ENCODE results near the gene SATB2. TPM values are rescaled to one million over a fixed set of nuclear protein-coding genes. Genes with fewer than 3 reads are reported as not detected.

Gene SATB2
- polyA plus RNA-seq, 3 donors: 12.8 to 13.9 (median 13.1) TPM

DNA sequence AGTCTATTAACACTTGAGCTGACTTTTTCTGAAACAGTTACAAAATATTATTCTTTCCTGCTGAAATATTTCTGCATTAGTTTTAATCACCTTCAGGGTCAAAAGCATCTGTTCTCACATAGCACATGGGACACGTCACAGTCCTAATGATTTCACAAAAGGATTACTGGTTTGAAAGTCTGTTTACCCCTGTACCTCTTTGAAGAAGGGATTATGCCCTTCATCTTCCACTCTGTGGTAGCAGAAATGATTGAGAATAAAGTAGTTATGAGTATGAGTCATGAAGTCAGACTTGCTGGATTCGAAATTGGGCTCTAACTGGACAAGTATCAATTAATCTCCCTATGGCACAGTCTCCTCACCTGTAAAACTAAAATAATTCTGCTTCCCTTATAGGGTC, 121.2 kb downstream of the SATB2 start:
- no peak for DNase-seq (ENCODE audit: low read depth in 3 of 3, low spot score in 2 of 3)

DNA sequence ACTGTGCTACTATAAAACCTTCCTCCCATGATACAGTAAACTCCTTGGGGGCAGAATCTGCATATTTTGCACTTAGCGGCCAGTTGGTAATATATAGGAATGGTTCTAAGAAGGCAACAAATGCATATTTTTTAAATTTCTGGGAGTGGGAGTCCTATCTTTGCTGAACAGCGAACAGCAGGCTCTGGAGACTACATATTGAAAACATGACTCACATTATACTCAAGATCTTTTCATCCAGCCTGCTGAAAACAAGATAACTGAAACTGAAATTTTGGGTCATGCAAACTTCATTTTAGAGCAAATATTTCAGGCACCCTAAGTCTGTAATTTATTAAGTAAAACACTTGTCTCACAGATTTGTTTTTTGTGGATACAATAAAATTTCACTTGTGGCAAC, 122.2 kb downstream of the SATB2 start:
- no peak for DNase-seq (ENCODE audit: low read depth in 3 of 3, low spot score in 2 of 3)

DNA sequence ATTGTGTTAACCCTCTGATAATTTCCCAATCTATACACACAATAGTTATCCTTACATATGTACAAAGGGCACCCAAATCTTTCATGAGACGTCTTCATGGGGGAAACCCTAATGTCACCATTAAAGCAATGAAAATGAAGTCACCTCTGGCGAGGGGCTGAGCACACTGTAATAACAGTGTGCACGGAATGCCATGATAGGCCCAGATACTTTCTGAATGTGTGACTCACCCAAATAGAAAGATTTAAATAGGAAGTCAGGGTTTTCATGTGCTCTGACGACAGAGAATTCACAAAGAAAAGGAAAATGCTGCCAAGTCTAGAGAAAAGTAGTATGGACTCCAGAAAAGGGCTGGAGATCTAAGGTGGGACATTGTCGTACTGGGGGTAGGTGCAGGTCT, 128.3 kb downstream of the SATB2 start:
- DNase-seq (ENCODE audit: low read depth in 3 of 3, low spot score in 2 of 3): no peak

GRCh38 chr2:199329031-199329430, 128.7 kb downstream of the SATB2 start:
- DNase-seq (ENCODE audit: low read depth in 3 of 3, low spot score in 2 of 3): no peak

DNA sequence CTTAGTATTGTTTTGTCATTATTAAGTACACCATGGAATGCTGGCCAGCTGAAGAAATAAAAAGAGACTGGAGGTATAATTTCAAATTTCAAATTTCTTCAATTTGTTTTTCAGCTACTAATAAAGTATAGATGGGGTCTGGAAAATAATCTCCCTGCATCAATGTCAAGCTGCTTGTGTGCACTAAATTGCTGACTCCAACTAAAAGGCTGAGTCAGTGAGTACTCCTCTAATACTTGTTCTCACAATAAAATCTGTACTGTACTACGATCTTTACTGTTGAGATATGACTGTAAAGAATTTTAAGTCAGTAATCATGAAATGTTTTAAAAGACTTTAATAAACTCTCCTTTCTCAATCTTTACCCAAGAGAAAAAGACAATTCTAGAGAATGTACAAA, 131.9 kb downstream of the SATB2 start:
- DNase-seq (ENCODE audit: low read depth in 3 of 3, low spot score in 2 of 3): no peak

DNA sequence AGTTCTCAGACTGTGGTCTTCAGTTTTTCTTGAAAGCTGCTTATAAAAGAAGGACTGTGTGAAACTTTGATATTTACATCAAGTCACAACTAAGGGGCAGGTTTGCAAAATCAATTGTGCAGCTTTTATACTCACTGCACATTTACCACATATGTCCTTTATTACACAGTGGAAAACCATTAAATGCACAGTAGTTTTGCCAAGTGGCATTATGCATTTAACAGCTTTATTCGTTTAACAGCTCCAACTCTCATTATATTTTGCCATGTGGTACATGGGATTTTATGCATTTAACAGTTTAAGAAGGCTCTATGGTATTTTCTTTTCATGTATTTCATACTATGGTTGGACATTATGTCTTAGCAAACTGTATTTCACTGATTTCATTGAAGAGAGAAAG, 135.6 kb downstream of the SATB2 start:
- no peak for DNase-seq (ENCODE audit: low read depth in 3 of 3, low spot score in 2 of 3)

DNA sequence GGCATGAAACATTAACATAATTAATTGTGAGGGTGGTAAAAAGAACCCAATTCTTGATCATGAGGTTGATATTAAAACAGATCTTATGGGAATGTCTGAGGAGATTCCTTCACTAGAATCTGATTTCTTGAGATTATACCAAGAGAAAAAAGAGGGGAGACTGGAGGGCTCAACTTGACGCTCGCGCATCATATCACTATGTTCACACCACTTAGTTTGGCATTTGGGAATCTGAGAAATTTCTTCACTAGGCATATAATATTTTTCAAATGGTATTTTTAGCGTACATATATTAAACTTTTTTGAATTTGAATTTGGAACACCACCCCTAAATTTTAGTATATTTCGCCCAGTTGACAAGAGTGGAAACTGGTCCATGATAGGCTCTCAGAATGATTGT, 140.1 kb downstream of the SATB2 start:
- no peak for DNase-seq (ENCODE audit: low read depth in 3 of 3, low spot score in 2 of 3)

GRCh38 chr2:199316851-199317250, 140.9 kb downstream of the SATB2 start:
- no peak for DNase-seq (ENCODE audit: low read depth in 3 of 3, low spot score in 2 of 3)

GRCh38 chr2:199315299-199316179, 142.2 kb downstream of the SATB2 start:
- peak; percentile 6 to 14 (median 10) for DNase-seq (ENCODE audit: low read depth in 3 of 3, low spot score in 2 of 3)

DNA sequence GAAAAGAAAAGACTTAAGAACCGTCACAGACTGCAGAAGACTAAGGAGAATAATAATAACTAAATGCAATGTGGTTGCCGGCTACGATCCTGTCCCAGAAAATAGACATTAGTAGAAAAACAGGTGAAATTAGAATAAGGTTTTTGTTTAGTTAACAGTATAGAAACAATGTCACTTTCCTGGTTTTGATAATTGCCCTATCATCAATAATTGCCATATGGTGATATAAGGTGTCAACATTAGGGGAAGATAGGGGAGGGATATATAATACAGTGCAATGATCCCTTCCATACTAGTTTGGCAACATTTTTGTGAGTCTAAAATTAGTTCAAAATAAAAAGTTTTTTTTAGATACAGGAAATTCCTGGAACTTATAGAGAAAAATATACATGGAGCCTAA, 144.8 kb downstream of the SATB2 start:
- no peak for DNase-seq (ENCODE audit: low read depth in 3 of 3, low spot score in 2 of 3)

GRCh38 chr2:199310771-199311585, 146.8 kb downstream of the SATB2 start:
- DNase-seq (ENCODE audit: low read depth in 3 of 3, low spot score in 2 of 3): no peak

- no peak for DNase-seq (ENCODE audit: low read depth in 3 of 3, low spot score in 2 of 3)
These were observed 147.8 kb downstream of the SATB2 start for GRCh38 chr2:199309973-199310372.

DNA sequence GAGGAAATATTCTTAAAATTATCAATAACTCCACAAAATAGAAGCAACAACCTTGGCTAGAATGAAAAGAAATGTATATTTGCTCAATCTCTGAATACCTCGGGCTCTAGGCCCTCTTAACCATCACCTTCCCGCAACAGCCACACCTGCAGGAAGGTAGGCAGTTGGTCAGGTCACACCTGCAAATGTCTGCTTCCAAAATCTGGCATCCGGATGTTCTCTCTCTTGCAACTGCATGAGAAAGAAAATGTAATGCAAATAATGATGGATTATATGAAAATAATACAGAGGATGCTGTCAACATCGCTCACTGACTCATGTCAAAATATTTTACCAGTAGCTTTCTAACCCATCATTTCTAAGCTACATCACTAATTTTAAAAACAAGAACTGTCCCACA, 148.3 kb downstream of the SATB2 start:
- no peak for DNase-seq (ENCODE audit: low read depth in 3 of 3, low spot score in 2 of 3)

DNA sequence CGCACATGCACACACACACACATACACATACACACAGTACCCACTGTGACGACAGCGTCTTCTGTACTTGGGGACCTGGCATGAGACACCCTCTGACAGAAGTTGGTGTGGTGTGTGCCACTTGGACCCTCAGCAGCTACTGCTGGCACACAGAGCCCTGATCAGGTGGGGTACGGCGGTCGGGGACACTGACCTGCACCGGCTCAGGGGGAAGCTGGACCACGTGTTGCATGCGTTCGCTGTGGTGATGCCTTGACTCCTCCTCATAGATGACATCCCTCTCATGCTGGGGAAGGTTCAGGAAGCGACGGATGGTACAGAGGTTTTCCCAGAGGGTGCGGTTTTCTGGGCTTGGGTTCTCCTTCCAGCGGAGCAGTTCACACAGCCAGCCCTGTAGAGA, 149.2 kb downstream of the SATB2 start:
- no peak for DNase-seq (ENCODE audit: low read depth in 3 of 3, low spot score in 2 of 3)

GRCh38 chr2:199307461-199307860, 150.3 kb downstream of the SATB2 start:
- DNase-seq (ENCODE audit: low read depth in 3 of 3, low spot score in 2 of 3): no peak

DNA sequence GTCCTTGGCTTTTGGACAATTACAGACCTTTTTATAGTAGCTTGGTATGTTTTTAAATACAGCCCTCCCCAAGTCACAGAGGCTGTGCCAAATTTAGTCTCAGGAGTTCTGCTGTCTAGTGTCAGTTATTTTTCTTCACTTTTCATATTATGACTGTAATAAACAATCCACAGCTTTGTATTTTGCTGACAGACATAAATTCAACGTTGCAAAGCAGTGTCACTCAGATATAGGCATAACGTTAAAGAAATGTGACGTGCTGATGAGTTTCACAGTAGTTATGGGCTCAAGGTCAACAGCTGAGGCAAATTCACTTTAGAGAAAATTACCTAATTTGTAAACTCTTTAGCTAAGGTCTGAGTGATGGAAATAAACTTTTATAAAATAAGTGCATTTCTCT, 151.6 kb downstream of the SATB2 start:
- no peak for DNase-seq (ENCODE audit: low read depth in 3 of 3, low spot score in 2 of 3)

GRCh38 chr2:199303728-199304177, 154.0 kb downstream of the SATB2 start:
- no peak for DNase-seq (ENCODE audit: low read depth in 3 of 3, low spot score in 2 of 3)

- DNase-seq (ENCODE audit: low read depth in 3 of 3, low spot score in 2 of 3): no peak
These were observed 154.9 kb downstream of the SATB2 start for GRCh38 chr2:199302851-199303250.

DNA sequence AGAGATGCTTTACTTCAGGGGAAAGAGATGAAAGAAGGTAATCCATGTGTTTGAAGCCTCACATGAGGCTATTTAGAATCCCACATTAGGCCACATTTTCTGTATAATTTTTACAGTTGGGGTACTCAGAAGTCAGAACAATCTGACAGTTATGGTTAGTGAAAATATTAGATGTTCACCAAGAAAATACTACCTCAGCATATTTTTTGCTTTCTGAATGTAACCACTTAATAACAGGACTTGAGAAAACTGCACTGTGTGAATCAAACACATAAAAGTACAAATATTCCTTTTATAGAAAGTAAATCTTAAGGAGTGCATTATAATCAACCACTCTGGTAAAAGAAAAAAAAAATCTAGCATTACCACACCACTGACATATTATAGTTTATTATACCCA, 169.3 kb downstream of the SATB2 start:
- DNase-seq (ENCODE audit: low read depth in 3 of 3, low spot score in 2 of 3): no peak

- no peak for DNase-seq (ENCODE audit: low read depth in 3 of 3, low spot score in 2 of 3)
These were observed 175.4 kb downstream of the SATB2 start for GRCh38 chr2:199282309-199282708.

GRCh38 chr2:199279146-199279545, 178.6 kb downstream of the SATB2 start:
- no peak for DNase-seq (ENCODE audit: low read depth in 3 of 3, low spot score in 2 of 3)

GRCh38 chr2:199278099-199278498, 179.6 kb downstream of the SATB2 start:
- DNase-seq (ENCODE audit: low read depth in 3 of 3, low spot score in 2 of 3): no peak
